H9 (cell line): ENCODE measurements around the gene MAN1A2. TPM values are rescaled to one million over a fixed set of nuclear protein-coding genes. Genes with fewer than 3 reads are reported as not detected.

Source experiments
- DNase-seq: peaks from one replicate; pipeline ENCODE4 v3.0.0-alpha.2; 2017
- H2AFZ ChIP-seq: one replicate; pipeline ENCODE4 v1.6.1; 2013; ENCODE audit warnings: mild to moderate bottlenecking, low read length, control low read depth, moderate library complexity
- H2AK5ac ChIP-seq: 2 replicates; pipeline ENCODE4 v1.6.1; 2013; ENCODE audit warnings: low read length, control low read depth, mixed read lengths; ENCODE audit not compliant: insufficient read length
- H2BK120ac ChIP-seq: one replicate; pipeline ENCODE4 v1.6.1; 2013; ENCODE audit warnings: low read depth, mild to moderate bottlenecking, low read length, control low read depth, inconsistent platforms; ENCODE audit not compliant: poor library complexity, severe bottlenecking
- H2BK12ac ChIP-seq: 2 replicates; pipeline ENCODE4 v1.6.1; 2013; ENCODE audit warnings: low read length, control low read depth, mixed read lengths, low read depth; ENCODE audit not compliant: insufficient read length
- H2BK15ac ChIP-seq: 2 replicates; pipeline ENCODE4 v1.6.1; 2013; ENCODE audit warnings: low read depth, low read length, control low read depth
- H2BK20ac ChIP-seq: one replicate; pipeline ENCODE4 v1.6.1; 2013; ENCODE audit warnings: low read depth, mild to moderate bottlenecking, low read length, control low read depth, inconsistent platforms; ENCODE audit not compliant: poor library complexity, severe bottlenecking
- H2BK5ac ChIP-seq: 2 replicates; pipeline ENCODE4 v1.6.1; 2013; ENCODE audit warnings: low read length, control low read depth, mixed read lengths; ENCODE audit not compliant: insufficient read length
- H3K14ac ChIP-seq: 2 replicates; pipeline ENCODE4 v1.6.1; 2013; ENCODE audit warnings: low read length, control low read depth; ENCODE audit not compliant: insufficient read depth
- H3K18ac ChIP-seq: 2 replicates; pipeline ENCODE4 v1.6.1; 2013; ENCODE audit warnings: low read depth, mild to moderate bottlenecking, mixed read lengths, low read length, control low read depth; ENCODE audit not compliant: insufficient read length
- H3K23ac ChIP-seq: 2 replicates; pipeline ENCODE4 v1.6.1; 2013; ENCODE audit warnings: low read length, control low read depth, mixed read lengths, low read depth; ENCODE audit not compliant: insufficient read length
- H3K23me2 ChIP-seq: 2 replicates; pipeline ENCODE4 v1.6.1; 2013; ENCODE audit warnings: low read depth, mild to moderate bottlenecking, mixed read lengths, low read length, control low read depth; ENCODE audit not compliant: insufficient read length, poor library complexity, severe bottlenecking
- H3K27ac ChIP-seq: 2 replicates; pipeline ENCODE4 v1.5.1; 2013; ENCODE audit warnings: low read length, control low read depth, mixed read lengths, low read depth; ENCODE audit not compliant: insufficient read length
- H3K27me3 ChIP-seq: 2 replicates; pipeline ENCODE4 v1.6.1; 2013; ENCODE audit warnings: low read length, control low read depth, inconsistent platforms; ENCODE audit not compliant: insufficient read depth
- H3K4ac ChIP-seq: 2 replicates; pipeline ENCODE4 v1.6.1; 2013; ENCODE audit warnings: low read depth, mild to moderate bottlenecking, control low read depth, inconsistent platforms, low read length, moderate library complexity
- H3K4me1 ChIP-seq: 2 replicates; pipeline ENCODE4 v1.6.1; 2013; ENCODE audit warnings: low read length, control low read depth, inconsistent platforms; ENCODE audit not compliant: insufficient read depth
- H3K4me2 ChIP-seq: 2 replicates; pipeline ENCODE4 v1.6.1; 2013; ENCODE audit warnings: low read length, control low read depth, mixed read lengths; ENCODE audit not compliant: insufficient read length, insufficient read depth
- H3K56ac ChIP-seq: 2 replicates; pipeline ENCODE4 v1.6.1; 2013; ENCODE audit warnings: low read depth, mild to moderate bottlenecking, mixed read lengths, low read length, control low read depth; ENCODE audit not compliant: insufficient read length
- H3K79me1 ChIP-seq: 2 replicates; pipeline ENCODE4 v1.6.1; 2013; ENCODE audit warnings: low read depth, mild to moderate bottlenecking, moderate library complexity, low read length, control low read depth, inconsistent platforms; ENCODE audit not compliant: insufficient read depth, poor library complexity, severe bottlenecking
- H3K79me2 ChIP-seq: 2 replicates; pipeline ENCODE4 v1.6.1; 2013; ENCODE audit warnings: low read length, control low read depth, inconsistent platforms; ENCODE audit not compliant: insufficient read depth
- H3K9ac ChIP-seq: 2 replicates; pipeline ENCODE4 v1.6.1; 2013; ENCODE audit warnings: low read length, control low read depth, mixed read lengths; ENCODE audit not compliant: insufficient read length; ENCODE audit errors: extremely low read depth
- H3K9me3 ChIP-seq: one replicate; pipeline ENCODE4 v1.6.1; 2013; ENCODE audit warnings: low read depth, low read length, inconsistent platforms; ENCODE audit not compliant: control insufficient read depth
- H3T11ph ChIP-seq: one replicate; pipeline ENCODE4 v1.6.1; 2013; ENCODE audit warnings: mild to moderate bottlenecking, low read length, control low read depth, inconsistent platforms
- H4K20me1 ChIP-seq: one replicate; pipeline ENCODE4 v1.6.1; 2013; ENCODE audit not compliant: control insufficient read depth, insufficient read length, insufficient read depth
- H4K5ac ChIP-seq: 2 replicates; pipeline ENCODE4 v1.6.1; 2013; ENCODE audit warnings: low read depth, mild to moderate bottlenecking, mixed read lengths, low read length, control low read depth; ENCODE audit not compliant: insufficient read length
- H4K8ac ChIP-seq: replicated peaks from 2 replicates; pipeline ENCODE4 v1.6.1; 2013; ENCODE audit warnings: low read length, control low read depth, mixed read lengths, low read depth; ENCODE audit not compliant: insufficient read length
- H4K91ac ChIP-seq: 2 replicates; pipeline ENCODE4 v1.6.1; 2013; ENCODE audit warnings: low read depth, mild to moderate bottlenecking, moderate library complexity, mixed read lengths, low read length, control low read depth; ENCODE audit not compliant: insufficient read length
- H3K27ac Mint-ChIP-seq, 3 experiments: 2 replicates in 2 of 3; 3 replicates in 1 of 3; pipeline ENCODE4 v1.8.0; 2020 to 2021; ENCODE audit warnings: mixed read lengths in 3 of 3, mild to moderate bottlenecking in 1 of 3, moderate library complexity in 1 of 3
- H3K27me3 Mint-ChIP-seq: 2 replicates; pipeline ENCODE4 v1.8.0; 2021; ENCODE audit warnings: low read depth, mild to moderate bottlenecking, moderate library complexity, mixed read lengths
- H3K36me3 Mint-ChIP-seq, 3 experiments: 2 replicates in 2 of 3; 3 replicates in 1 of 3; pipeline ENCODE4 v1.8.0; 2020 to 2021; ENCODE audit warnings: low read depth in 3 of 3, mixed read lengths in 3 of 3; ENCODE audit not compliant: insufficient read depth in 1 of 3
- H3K4me1 Mint-ChIP-seq, 2 experiments: 2 replicates each; pipeline ENCODE4 v1.8.0; 2020; ENCODE audit warnings: mixed read lengths in 2 of 2
- H3K4me3 Mint-ChIP-seq, 2 experiments: 2 replicates in 1 of 2; 3 replicates in 1 of 2; pipeline ENCODE4 v1.8.0; 2020 to 2021; ENCODE audit warnings: mild to moderate bottlenecking in 2 of 2, mixed read lengths in 2 of 2, moderate library complexity in 1 of 2
- H3K9me3 Mint-ChIP-seq, 2 experiments: 2 replicates in 1 of 2; 3 replicates in 1 of 2; pipeline ENCODE4 v1.8.0; 2020; ENCODE audit warnings: mild to moderate bottlenecking in 2 of 2, mixed read lengths in 2 of 2, moderate library complexity in 1 of 2
- CTCF ChIP-seq: fragments of 200-600 bp; sonication (generic); conservative IDR thresholded peaks from 3 replicates; pipeline ENCODE4 v1.8.0; 2021; ENCODE audit warnings: antibody characterized with exemption, mild to moderate bottlenecking
- WGBS: extraction: QIAGEN DNeasy Blood & Tissue Kit; methylation state at CpG from one replicate; pipeline ENCODE4 v1.1.7; 2013; ENCODE audit warnings: missing lambda C conversion rate, low lambda C conversion rate, mixed read lengths; ENCODE audit not compliant: insufficient read length; ENCODE audit errors: extremely low coverage; 5-methylcytosine and 5-hydroxymethylcytosine counted together
- total RNA-seq: library from RNA; stranded (reverse); gene quantifications from 2 replicates; pipeline ENCODE4 v1.2.1, GENCODE V29; 2021

MAN1A2 gene
- total RNA-seq, 1 experiment from 2014 or later, result 24.0 TPM

DNA sequence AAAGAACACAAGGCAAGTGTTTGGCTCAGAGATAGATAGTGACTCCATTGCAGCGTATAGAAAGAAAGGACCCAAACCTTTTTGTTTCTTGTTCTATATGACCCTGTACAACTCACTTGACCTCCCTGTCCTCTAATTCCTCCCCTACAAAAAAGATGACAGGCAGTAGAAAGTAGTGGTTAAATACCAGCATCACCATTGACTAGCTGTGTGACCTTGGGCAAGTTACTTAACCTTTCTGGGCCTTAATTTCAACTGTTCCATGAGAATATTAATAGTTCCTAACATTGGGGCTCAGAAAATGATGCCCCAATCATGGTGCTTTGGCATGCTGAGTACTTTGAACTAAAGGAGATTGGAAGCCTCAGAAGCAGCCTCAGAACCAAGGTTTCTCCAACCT, 46.7 kb upstream of the MAN1A2 start:
- Histone ChIP-seq H3K9me3 (no peaks in the 10 kb centered on the region), H2BK5ac (no peak overlapping the region), H3T11ph (no peak overlapping the region), H4K8ac (no peak overlapping the region), H3K9ac (no peak overlapping the region), H2AK5ac (no peak overlapping the region), H4K5ac (no peak overlapping the region), H3K23ac (no peak overlapping the region), H2BK15ac (no peak overlapping the region), H3K79me2 (no peaks in the 10 kb centered on the region), H2BK120ac (no peak overlapping the region), H3K27me3 (no peaks in the 10 kb centered on the region), H3K18ac (no peak overlapping the region), H3K27ac (no peak overlapping the region), H4K91ac (no peak overlapping the region), H3K4me1 (no peaks in the 10 kb centered on the region), H3K23me2 (no peaks in the 10 kb centered on the region), H2BK12ac (no peak overlapping the region), H3K4ac (no peak overlapping the region), H3K79me1 (no peaks in the 10 kb centered on the region), H3K56ac (no peak overlapping the region), H2AFZ (no peak overlapping the region), H4K20me1 (no peaks in the 10 kb centered on the region), H3K14ac (no peak overlapping the region), H2BK20ac (no peak overlapping the region), H3K4me2 (no peak overlapping the region)
- H3K36me3 Mint-ChIP-seq, result 0 out of 7 replicates have a peak, but pooled peaks cover 0 to 2% (median 0%) of the 10 kb centered on the region in 3 experiments
- no peak for TF ChIP-seq CTCF
- H3K4me3 Mint-ChIP-seq, result no peak overlapping the region
- H3K27me3 Mint-ChIP-seq, result peaks cover 2% of the 10 kb centered on the region; the same call in 1 of the 2 replicates
- WGBS, result no CpG with 5 or more reads among the region's 1 CpG
- peaks cover 16 to 21% of the 10 kb centered on the region in 2 experiments for H3K4me1 Mint-ChIP-seq
- no peaks in the 10 kb centered on the region for H3K9me3 Mint-ChIP-seq
- H3K27ac Mint-ChIP-seq, result no peak overlapping the region
- DNase-seq, result no peak
